WERI-Rb-1 (cell line): Measurements from ENCODE around the gene MON1B.

Source experiments
- DNase-seq: peaks from one replicate; pipeline ENCODE4 v3.0.0-alpha.2; 2020
- H3K27ac ChIP-seq: fragments of 250-450 bp; sonication (Bioruptor Pico); 2 replicates; pipeline ENCODE4 v1.5.1; 2020; ENCODE audit warnings: mild to moderate bottlenecking, moderate library complexity
- H3K27me3 ChIP-seq: fragments of 250-450 bp; sonication (Bioruptor Pico); 2 replicates; pipeline ENCODE4 v1.5.1; 2021; ENCODE audit warnings: mild to moderate bottlenecking, low read depth, moderate library complexity; ENCODE audit not compliant: insufficient read depth, severe bottlenecking
- H3K36me3 ChIP-seq: fragments of 250-450 bp; sonication (Bioruptor Pico); 2 replicates; pipeline ENCODE4 v1.5.1; 2020; ENCODE audit warnings: mild to moderate bottlenecking, moderate library complexity
- H3K4me3 ChIP-seq: 2 replicates; pipeline ENCODE4 v1.5.1; 2011; ENCODE audit warnings: low read depth, mild to moderate bottlenecking, control low read depth, low read length
- H3K9me3 ChIP-seq: fragments of 250-450 bp; sonication (Bioruptor Pico); 2 replicates; pipeline ENCODE4 v1.5.1; 2021; ENCODE audit warnings: mild to moderate bottlenecking, moderate library complexity; ENCODE audit not compliant: severe bottlenecking
- CTCF ChIP-seq: IDR thresholded peaks from 2 replicates; pipeline ENCODE4 v1.5.1; 2011; ENCODE audit warnings: low read depth, mild to moderate bottlenecking, control low read depth, inconsistent platforms, low read length

MON1B gene

GRCh38 chr16:77225182-77225581 is 34.2 kb downstream of the MON1B start:
- Histone ChIP-seq H3K36me3 (no peaks in the 10 kb centered on the region), H3K9me3 (no peaks in the 10 kb centered on the region), H3K27ac (peak overlapping the region; percentile 73), H3K4me3 (no peak overlapping the region), H3K27me3 (no peaks in the 10 kb centered on the region)
- TF ChIP-seq CTCF: no peak
- DNase-seq: peak; percentile 70

GRCh38 chr16:77227745-77228144 is 36.8 kb downstream of the MON1B start:
- H3K27me3 ChIP-seq: no peaks in the 10 kb centered on the region
- H3K36me3 ChIP-seq: no peaks in the 10 kb centered on the region
- DNase-seq: no peak
- H3K27ac ChIP-seq: no peak overlapping the region
- no peak overlapping the region for H3K4me3 ChIP-seq
- no peak for TF ChIP-seq CTCF
- H3K9me3 ChIP-seq: no peaks in the 10 kb centered on the region

- no peak for TF ChIP-seq CTCF
These were observed 40.1 kb downstream of the MON1B start for GRCh38 chr16:77231047-77231446.

DNA sequence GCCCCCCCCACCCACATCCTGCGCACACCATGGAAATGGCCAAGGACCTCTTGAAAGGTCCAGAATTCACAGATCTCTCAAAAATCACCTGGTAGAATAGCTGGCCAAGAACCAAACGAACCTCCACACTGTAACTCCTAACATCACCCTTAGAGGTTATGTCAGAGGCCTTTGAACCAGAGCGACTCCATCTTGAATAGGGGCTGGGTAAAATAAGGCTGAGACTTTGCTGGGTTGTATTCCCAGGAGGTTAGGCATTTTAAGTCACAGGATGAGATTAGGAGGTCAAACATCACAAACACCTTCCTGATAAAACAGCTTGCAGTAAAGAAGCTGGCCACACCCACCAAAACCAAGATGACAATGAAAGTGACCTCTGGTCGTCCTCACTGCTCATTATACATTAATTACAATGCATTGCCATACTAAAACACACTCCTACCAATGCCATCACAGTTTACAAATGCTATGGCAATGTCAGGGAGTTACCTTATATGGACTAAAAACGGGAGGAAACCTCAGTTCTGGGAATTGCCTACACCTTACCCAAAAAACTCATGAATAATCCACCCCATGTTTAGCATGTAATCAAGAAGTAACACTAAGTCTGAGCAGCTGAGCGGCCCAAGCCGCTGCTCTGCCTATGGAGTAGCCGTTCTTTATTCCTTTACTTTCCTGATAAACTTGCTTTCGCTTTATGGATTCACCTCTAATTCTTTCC is 43.0 kb downstream of the MON1B start:
- Histone ChIP-seq H3K9me3 (no peaks in the 10 kb centered on the region), H3K36me3 (no peaks in the 10 kb centered on the region), H3K27ac (no peak overlapping the region), H3K4me3 (no peak overlapping the region), H3K27me3 (no peaks in the 10 kb centered on the region)
- TF ChIP-seq CTCF: no peak
- DNase-seq: no peak

More at GRCh38 chr16:77231047-77231446, 40.1 kb downstream of the MON1B start:
- H3K9me3 ChIP-seq: no peaks in the 10 kb centered on the region
- no peaks in the 10 kb centered on the region for H3K27me3 ChIP-seq
- no peaks in the 10 kb centered on the region for H3K36me3 ChIP-seq
- H3K4me3 ChIP-seq: no peak overlapping the region
- no peak overlapping the region for H3K27ac ChIP-seq
- no peak for DNase-seq

DNA sequence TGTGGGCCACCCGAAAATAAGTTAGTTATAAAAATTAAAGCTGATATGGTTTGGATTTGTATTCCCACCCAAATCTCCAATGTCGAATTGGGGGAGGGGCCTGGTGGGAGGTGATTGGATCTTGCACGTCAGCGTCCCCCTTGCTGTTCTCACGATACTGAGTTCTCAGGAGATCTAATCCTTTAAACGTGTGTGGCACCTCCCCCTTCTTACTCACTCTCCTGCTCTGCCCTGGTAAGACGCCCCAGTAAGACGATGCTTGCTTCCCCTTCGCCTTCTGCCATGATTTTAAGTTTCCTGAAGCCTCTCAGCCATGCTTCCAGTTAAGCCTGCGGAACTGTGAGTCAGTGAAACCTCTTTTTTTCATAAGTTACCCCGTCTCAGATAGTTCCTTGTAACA is 43.6 kb downstream of the MON1B start:
- H3K4me3 ChIP-seq: peak overlapping the region; percentile 6; the same call in 1 of the 2 replicates

More for the DNA sequence above, 43.6 kb downstream of the MON1B start:
- H3K27me3 ChIP-seq: no peaks in the 10 kb centered on the region
- no peaks in the 10 kb centered on the region for H3K9me3 ChIP-seq
- no peak overlapping the region for H3K27ac ChIP-seq
- peak; percentile 78 for DNase-seq
- H3K36me3 ChIP-seq: no peaks in the 10 kb centered on the region
- no peak for TF ChIP-seq CTCF
